NCI-H1436 (cell line): ENCODE measurements around the gene LRMDA.
A peak's percentile ranks its signal among the peaks of the same experiment; 100 is the strongest.

Experiments used
- DNase-seq: peaks from one replicate; lab custom pipeline; 2025; lab: John Stamatoyannopoulos, UW

LRMDA gene

GRCh38 chr10:76398043-76398710 lies 966.8 kb downstream of the LRMDA start:
- DNase-seq, result no peak

GRCh38 chr10:76399226-76399625 lies 967.8 kb downstream of the LRMDA start:
- DNase-seq, result no peak

GRCh38 chr10:76401006-76401405 lies 969.6 kb downstream of the LRMDA start:
- no peak for DNase-seq

DNA sequence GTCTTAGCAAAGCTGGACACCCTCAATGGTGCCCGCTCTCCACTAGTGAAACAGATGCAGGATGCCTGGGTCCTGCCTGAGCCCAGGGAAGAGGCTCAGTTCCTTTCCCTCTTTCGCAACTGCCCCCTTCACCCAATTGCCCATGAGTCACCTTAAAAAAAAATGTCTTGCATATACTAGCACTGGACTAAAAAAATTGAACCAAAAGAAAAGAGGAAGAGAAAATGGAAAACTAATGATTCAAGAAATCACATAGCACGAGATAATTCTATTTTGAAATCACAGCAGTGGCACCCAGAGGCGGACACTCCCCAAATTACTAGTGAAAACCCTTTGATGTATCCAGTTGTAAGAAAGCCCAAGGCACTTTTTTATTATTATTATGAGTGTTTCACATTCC lies 972.5 kb downstream of the LRMDA start:
- DNase-seq, result no peak

DNA sequence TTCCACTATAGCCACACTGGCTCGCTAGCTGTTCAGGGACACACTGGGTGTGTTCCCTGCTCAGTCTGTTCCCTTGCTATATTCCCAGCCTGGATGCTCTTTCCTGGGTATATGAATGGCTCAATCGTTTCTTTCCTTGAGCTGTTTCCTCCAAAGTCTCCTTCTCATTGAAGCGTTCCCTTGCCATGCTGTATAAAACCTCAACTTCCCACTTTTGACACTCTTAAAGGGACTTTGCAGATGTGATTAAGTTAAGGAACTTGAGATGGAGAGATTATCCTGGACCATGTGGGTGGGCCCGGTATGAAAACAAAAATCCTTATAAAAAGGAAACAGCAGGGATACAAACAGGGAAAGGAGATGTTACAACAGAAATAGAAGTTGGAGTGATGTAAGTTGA lies 973.1 kb downstream of the LRMDA start:
- no peak for DNase-seq

GRCh38 chr10:76405922-76406321 lies 974.5 kb downstream of the LRMDA start:
- no peak for DNase-seq

- DNase-seq, result no peak
Observed at GRCh38 chr10:76408646-76409045, 977.2 kb downstream of the LRMDA start.

DNA sequence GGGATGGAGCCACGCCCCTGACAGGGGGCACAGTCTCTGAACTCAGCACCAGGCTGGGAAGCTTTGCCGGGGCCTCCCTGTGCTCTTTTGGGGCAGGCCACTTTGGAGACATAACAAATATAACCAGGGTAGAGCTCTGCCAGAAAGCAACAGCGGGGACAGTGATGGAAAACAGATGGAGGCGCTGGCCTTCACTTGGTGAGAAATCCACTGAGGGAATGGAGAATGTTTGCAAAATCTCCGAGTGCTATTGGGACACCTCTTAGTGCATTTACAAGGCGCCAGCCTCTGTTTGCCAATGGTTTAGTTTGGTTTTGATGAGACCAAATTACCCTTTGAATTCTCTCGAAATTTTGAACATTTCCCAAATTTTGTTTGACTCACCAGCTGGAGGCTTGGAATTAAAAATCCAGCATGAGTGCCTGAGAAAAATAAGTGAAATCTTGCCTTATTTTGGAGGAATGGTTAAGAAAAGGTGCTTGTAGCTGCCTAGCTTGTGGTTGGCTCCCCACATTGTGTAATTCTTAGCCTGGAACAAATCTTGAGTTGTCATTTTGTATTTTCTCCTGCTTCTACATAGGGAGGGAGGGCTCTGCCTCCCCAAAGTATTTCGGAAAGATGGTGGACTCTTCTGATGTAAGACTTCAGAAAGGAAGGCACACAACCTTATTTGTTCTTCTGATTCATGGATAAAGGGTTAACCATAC lies 980.5 kb downstream of the LRMDA start:
- DNase-seq, result no peak

DNA sequence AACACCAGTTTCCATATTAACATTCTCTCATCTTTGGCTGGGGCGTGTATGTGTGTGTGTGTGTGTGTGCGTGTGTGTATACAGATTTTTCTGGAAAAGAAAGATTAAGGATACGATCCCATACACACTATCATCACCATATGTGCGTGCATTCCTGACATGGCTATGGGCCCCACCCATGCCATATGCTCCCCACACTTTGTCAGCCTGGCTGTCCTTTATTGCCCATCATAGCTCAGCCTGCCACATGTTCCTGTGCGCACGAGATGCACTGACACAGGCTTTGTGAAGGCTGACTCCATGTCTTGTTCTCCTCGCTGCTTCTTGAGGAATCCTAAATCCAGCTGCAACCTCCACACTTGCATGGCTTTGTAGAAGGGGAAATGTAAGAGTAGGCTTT lies 984.1 kb downstream of the LRMDA start:
- DNase-seq, result no peak

DNA sequence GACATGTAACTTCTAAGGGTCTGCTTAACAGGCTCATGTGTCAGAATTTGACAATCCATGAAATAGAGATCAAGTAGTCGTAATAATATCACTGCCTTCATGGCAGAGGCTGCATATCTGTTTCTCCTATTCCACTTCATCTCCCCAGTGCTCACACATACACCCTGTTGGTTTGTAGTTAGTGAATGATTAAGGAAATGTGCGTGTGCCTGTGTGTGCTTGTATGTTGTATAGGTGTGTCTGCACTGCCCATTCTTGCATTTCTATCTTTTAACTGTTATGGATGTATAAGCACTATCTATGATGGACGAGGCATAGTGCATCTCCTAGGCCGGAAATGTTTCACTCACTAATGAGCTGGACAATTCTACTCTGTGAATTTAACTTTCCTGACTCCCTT lies 985.2 kb downstream of the LRMDA start:
- DNase-seq, result no peak

- no peak for DNase-seq
Observed at GRCh38 chr10:76420725-76421124, 989.3 kb downstream of the LRMDA start.

- DNase-seq, result no peak
Observed at GRCh38 chr10:76422769-76423168, 991.3 kb downstream of the LRMDA start.

DNA sequence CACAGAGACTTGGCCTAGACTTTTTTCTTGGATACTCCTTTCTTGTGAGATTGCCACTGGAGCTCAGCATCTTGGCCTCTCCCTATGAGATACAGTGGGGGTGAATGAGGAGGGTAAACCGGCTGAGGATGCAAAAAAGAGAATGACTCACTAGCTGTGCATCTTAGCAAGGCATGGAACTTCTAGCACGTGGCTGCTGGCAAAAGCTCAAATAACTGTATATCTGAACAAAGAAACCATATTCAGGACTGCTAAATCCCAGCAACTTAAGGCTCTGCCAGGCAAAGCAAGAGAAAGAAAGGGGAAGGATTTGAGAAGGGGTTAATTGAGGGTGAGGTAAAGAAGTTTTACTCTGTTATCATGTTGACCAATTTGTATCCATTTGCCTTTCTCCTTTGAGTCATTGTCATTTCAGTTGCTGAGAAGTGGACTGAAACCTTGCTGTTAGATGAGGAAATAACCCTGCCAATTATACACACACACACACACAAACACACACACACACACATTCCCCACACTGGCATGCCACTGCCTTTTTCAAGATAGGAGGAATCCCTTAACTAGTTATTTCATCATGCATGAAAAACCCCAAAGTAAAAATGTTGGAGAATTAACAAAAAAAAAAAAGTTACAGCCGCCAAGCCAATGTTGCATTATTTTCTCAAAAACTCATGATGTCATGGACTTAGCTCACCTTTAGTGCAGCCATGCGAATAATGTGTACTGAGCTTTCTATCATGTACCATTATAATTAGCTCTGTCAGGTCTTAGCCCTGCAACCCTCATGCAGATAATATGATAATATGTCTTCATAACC lies 997.3 kb downstream of the LRMDA start:
- no peak for DNase-seq

GRCh38 chr10:76429368-76430060 lies 998.1 kb downstream of the LRMDA start:
- no peak for DNase-seq

GRCh38 chr10:76430061-76430645 lies 998.7 kb downstream of the LRMDA start:
- no peak for DNase-seq

DNA sequence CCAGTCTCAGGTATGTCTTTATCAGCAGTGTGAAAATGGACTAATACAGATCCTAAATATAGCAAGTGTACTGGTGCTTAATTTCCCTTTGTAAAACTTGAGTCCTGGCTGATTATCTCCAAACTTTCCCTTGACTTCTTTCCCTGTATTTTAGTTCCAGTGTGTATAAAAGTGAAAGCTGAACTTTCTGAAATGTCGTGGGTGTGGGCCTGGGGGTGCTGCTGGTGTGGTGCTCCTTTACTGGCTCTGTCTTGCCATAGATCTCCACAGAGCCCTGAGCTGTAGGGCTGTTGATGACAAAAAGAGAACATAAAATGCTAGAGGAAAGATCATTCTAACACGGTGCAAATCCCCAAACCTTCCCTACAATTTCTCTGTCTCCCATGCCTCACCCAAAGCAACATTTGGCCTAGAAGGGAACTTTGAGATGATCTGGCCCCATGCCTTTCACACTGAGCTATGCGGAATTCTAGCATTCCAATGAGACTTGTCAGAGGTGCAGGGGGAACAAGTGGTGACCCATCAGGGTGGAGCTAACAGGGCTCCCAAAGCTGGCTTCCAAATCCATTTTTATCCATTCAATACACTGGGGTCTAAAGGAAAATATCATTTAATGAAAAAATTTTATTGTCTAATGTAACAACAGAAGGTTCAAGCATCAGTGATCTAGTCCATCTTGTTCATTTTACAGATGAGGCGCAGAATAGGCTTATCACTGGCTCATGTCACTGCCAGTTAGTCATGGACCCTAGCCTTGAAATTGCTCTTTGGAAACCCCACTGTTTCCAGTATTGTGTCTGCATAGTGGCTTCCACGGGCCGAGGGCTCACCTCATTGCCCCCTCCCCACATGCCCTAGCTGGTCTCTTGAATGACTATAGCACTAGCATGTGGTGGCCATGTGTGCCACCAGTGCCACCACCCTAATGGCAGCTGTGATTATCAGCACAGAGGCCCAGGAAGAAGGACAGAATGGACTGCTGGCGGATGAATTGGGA lies 1000.9 kb downstream of the LRMDA start:
- DNase-seq, result no peak

DNA sequence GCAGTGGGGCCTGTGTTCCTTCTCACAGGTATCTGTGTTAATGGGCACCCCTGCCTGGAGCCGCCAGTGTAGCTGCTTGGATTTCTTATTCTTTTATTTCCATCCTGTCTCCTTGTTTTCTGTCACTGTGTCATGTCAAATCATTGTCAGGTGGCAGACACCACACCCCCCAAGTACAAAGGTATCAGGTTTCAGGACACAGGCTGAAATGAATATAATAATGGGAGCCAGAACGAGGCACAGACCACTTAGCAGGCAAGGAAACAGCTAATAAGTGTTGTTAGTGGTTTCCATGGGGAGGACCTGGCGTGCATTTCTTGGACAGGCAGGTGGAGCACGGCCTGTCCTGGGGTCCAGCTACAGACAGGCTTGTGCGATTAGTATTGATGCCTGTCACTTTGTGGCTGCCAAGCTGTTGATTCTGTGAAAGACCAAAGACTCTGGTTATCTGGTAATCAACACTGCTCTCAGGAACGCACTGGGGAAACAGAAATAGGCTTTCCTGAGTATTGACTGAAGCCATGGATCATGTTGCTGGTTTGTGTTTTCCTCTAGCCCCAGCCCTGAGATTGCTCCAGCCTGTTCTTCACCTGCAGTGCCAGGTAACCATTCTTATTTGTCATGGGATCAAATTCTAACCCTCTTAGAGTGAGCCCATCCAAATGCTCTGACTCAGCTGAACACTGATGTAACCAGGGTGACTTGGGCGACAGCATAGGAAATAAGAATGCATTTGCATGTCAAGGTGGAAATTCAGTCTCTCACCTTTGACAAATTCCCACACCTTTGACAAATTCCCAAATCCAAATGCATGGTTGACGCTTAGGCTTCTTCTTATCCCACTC lies 1002.0 kb downstream of the LRMDA start:
- peak; percentile 91 for DNase-seq

DNA sequence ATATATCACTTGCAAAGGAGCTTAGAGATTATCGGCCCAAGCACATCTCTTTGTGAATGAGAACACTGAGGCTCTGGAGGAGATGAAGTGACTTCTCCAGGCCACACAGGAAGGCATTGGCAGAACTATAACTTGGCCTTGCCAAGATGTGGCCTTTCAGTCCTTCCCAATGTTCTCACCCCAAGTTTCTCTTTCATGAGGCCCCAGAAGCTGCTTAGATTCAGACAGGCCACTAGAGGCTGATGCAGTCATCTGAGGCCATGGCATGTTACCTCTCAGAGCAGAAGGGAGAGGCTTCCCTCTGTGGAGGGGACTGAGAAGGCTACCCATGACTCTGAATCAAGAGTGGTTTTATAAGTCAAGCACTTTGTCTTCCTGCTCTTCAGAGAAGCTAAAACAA lies 1003.7 kb downstream of the LRMDA start:
- DNase-seq, result no peak

DNA sequence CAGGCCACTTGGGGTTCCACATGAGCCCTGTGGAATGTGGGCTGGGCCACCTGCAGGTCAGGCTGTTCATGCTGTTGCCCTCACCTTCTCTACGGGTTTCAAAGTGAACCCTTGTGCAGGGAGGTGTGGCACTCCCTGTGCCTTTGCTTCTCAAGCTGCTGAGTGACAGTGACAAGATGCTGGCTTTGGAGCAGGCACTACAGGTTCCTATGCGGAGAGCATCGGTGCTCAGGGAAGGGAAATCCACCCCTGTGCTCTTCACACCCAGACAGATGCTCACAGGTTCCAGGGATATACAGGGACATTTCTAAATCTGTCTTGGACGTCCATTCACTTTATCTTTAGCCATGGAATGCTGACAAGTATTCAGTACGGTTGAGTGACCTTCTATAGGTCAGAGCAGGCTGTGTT lies 1005.0 kb downstream of the LRMDA start:
- DNase-seq, result no peak

DNA sequence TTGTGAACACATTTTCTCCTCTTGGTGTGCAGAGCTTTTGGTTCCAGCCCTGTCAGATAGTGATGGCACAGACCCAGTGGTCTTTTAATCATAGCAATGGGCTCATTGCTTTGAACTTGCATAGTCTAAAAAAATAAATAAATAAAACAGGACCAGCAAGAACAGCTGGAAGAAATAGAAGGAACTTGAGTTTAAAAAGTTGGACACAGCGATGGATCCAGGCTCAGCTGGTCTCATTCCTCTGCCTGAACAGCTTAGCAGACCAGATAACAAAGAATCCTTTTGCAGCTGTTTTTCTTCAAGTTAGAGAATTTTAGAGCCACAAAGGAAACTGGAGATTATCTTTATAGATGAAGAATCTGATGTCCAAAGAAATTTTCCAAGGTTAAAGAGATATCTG lies 1005.6 kb downstream of the LRMDA start:
- DNase-seq, result no peak
